Fibroblast of lung (primary cell): ENCODE data around the gene RBM20. TPM values are rescaled to one million over a fixed set of nuclear protein-coding genes. Genes with fewer than 3 reads are reported as not detected.

ENCODE experiments used
- DNase-seq, 2 donors: peaks; one replicate each; pipeline versions ENCODE4 v3.0.0 to v3.0.0-alpha.2; 2010; ENCODE audit warnings: low read depth in 2 of 2
- H2AFZ ChIP-seq: 2 replicates; pipeline ENCODE4 v1.5.1; 2012; ENCODE audit warnings: low read length, control low read depth, inconsistent platforms
- H3K27ac ChIP-seq: 2 replicates; pipeline ENCODE4 v1.5.1; 2011; ENCODE audit warnings: low read length, control low read depth; ENCODE audit not compliant: insufficient read depth
- H3K27me3 ChIP-seq: 2 replicates; pipeline ENCODE4 v1.5.1; 2011; ENCODE audit warnings: mild to moderate bottlenecking, low read length; ENCODE audit not compliant: control insufficient read depth, insufficient read depth
- H3K36me3 ChIP-seq: 2 replicates; pipeline ENCODE4 v1.5.1; 2011; ENCODE audit warnings: low read length; ENCODE audit not compliant: control insufficient read depth, insufficient read depth
- H3K4me1 ChIP-seq: 2 replicates; pipeline ENCODE4 v1.5.1; 2011; ENCODE audit warnings: low read length; ENCODE audit not compliant: control insufficient read depth, insufficient read depth; ENCODE audit errors: extremely low read depth
- H3K4me2 ChIP-seq: 2 replicates; pipeline ENCODE4 v1.5.1; 2011; ENCODE audit warnings: low read length, control low read depth; ENCODE audit not compliant: insufficient read depth; ENCODE audit errors: extremely low read depth
- H3K4me3 ChIP-seq, 4 experiments: fragments of 200-600 bp in 1 of 4; sonication (generic) in 1 of 4; replicated peaks in 1 of 4; 2 replicates each; pipeline ENCODE4 v1.5.1; 2011 to 2016; ENCODE audit warnings: low read length in 4 of 4, low read depth in 3 of 4, mild to moderate bottlenecking in 3 of 4, control low read depth in 2 of 4, inconsistent platforms in 1 of 4, mixed read lengths in 1 of 4; ENCODE audit not compliant: insufficient read depth in 1 of 4; ENCODE audit errors: control extremely low read depth in 1 of 4
- H3K79me2 ChIP-seq: 2 replicates; pipeline ENCODE4 v1.5.1; 2012; ENCODE audit warnings: mild to moderate bottlenecking, low read length, inconsistent platforms; ENCODE audit not compliant: control insufficient read depth, insufficient read depth
- H3K9ac ChIP-seq: 2 replicates; pipeline ENCODE4 v1.5.1; 2011; ENCODE audit warnings: mild to moderate bottlenecking, low read length, control low read depth; ENCODE audit not compliant: insufficient read depth
- H3K9me3 ChIP-seq: 2 replicates; pipeline ENCODE4 v1.5.1; 2012; ENCODE audit warnings: low read depth, low read length; ENCODE audit not compliant: control insufficient read depth, insufficient read depth
- H4K20me1 ChIP-seq: 2 replicates; pipeline ENCODE4 v1.5.1; 2011; ENCODE audit warnings: low read length; ENCODE audit not compliant: control insufficient read depth, insufficient read depth; ENCODE audit errors: extremely low read depth
- EZH2 ChIP-seq: IDR thresholded peaks from 2 replicates; pipeline ENCODE4 v1.5.1; 2012; ENCODE audit warnings: low read length, control low read depth, mild to moderate bottlenecking; ENCODE audit errors: missing control alignments
- polyA plus RNA-seq, 2 donors: library from polyadenylated mRNA; depleted of rRNA in 1 of 2; stranded (reverse) in 1 of 2; unstranded in 1 of 2; fragments of >200 nt; gene quantifications; 2 replicates each; pipeline ENCODE4 v1.2.1, GENCODE V29; 2011 to 2012; ENCODE audit warnings: missing spikeins in 1 of 2
- total RNA-seq: library from RNA; depleted of rRNA; stranded (reverse); fragments of >200 nt; gene quantifications from 2 replicates; pipeline ENCODE4 v1.2.1, GENCODE V29; 2014
- TF ChIP-seq, protein P1 (sequence below), 2 donors: IDR thresholded peaks in 1 of 2; conservative IDR thresholded peaks in 1 of 2; 1 replicate in 1 of 2; 2 replicates in 1 of 2; pipeline ENCODE4 v1.5.1; 2011 to 2012; ENCODE audit warnings: low read length in 2 of 2, control low read depth in 1 of 2, inconsistent platforms in 1 of 2, low read depth in 1 of 2, mild to moderate bottlenecking in 1 of 2

Gene RBM20
- total and polyA plus RNA-seq, 2 donors (not counting 1 experiment from before 2014, with no cell fraction given), result under 0.01 to 0.05 TPM

DNA sequence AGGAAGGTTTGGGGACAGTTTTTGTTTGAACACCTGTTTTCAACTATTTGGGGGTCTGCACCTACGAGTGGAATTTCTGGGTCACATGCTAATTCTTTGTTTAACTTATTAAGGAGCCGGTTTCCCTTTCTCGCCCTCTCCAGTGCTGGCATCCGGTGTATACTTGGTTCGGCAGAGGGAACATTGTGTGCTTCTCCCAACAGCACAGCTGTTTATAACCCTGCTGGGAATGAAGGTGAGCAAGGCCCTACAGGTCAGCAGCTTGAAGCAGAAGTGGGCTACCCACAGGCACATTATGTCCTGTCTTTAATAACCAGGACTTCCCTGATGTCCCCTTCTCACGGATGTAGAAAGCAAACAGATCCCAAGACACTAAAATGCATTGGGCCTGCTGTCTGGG lies 140.1 kb downstream of the RBM20 start:
- Histone ChIP-seq H3K4me3 (no peak overlapping the region), H3K4me2 (no peak overlapping the region), H3K9ac (no peak overlapping the region), H3K9me3 (no peaks in the 10 kb centered on the region), H4K20me1 (no peaks in the 10 kb centered on the region), H2AFZ (no peak overlapping the region), H3K27ac (no peak overlapping the region), H3K27me3 (no peaks in the 10 kb centered on the region), H3K36me3 (no peaks in the 10 kb centered on the region), H3K79me2 (no peaks in the 10 kb centered on the region), H3K4me1 (no peaks in the 10 kb centered on the region)
- TF ChIP-seq EZH2, result no peak
- no peak for DNase-seq

DNA sequence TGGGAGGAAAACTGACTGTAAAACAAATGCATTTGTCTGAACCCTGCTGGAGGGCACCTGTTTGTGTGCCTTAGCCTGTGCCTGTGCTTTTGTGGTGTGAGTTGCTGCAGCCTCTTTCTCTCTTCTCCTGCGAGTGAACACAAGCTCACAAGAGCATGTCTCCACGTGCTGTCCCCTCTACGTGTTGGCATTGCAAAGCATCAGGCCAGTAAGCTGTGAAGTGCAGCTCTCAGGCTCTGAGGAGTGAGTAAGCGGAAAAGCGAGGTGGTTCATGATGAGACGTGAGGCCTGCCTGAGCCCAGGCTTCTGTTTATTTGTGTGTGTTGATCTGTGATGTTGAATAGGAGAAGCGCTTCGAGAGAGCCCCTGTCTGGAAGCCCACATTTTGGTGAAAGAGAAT lies 142.0 kb downstream of the RBM20 start:
- Histone ChIP-seq H3K27ac (no peak overlapping the region), H3K27me3 (peaks cover under 1% of the 10 kb centered on the region), H4K20me1 (no peaks in the 10 kb centered on the region), H3K79me2 (no peaks in the 10 kb centered on the region), H3K9me3 (no peaks in the 10 kb centered on the region), H3K4me3 (no peak overlapping the region), H3K4me1 (no peaks in the 10 kb centered on the region), H3K4me2 (no peak overlapping the region), H2AFZ (no peak overlapping the region), H3K9ac (no peak overlapping the region), H3K36me3 (no peaks in the 10 kb centered on the region)
- DNase-seq, result peak in 1 of 2 donors; percentile 28
- TF ChIP-seq, protein P1, sequence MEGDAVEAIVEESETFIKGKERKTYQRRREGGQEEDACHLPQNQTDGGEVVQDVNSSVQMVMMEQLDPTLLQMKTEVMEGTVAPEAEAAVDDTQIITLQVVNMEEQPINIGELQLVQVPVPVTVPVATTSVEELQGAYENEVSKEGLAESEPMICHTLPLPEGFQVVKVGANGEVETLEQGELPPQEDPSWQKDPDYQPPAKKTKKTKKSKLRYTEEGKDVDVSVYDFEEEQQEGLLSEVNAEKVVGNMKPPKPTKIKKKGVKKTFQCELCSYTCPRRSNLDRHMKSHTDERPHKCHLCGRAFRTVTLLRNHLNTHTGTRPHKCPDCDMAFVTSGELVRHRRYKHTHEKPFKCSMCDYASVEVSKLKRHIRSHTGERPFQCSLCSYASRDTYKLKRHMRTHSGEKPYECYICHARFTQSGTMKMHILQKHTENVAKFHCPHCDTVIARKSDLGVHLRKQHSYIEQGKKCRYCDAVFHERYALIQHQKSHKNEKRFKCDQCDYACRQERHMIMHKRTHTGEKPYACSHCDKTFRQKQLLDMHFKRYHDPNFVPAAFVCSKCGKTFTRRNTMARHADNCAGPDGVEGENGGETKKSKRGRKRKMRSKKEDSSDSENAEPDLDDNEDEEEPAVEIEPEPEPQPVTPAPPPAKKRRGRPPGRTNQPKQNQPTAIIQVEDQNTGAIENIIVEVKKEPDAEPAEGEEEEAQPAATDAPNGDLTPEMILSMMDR (conservative IDR thresholded peaks at IDR 0.05 in 1 of 2, IDR thresholded peaks at IDR 0.05 in 1 of 2; ENCODE audit: low read depth in 1 of 2, low read length in 2 of 2), result no peak
- no peak for TF ChIP-seq EZH2

DNA sequence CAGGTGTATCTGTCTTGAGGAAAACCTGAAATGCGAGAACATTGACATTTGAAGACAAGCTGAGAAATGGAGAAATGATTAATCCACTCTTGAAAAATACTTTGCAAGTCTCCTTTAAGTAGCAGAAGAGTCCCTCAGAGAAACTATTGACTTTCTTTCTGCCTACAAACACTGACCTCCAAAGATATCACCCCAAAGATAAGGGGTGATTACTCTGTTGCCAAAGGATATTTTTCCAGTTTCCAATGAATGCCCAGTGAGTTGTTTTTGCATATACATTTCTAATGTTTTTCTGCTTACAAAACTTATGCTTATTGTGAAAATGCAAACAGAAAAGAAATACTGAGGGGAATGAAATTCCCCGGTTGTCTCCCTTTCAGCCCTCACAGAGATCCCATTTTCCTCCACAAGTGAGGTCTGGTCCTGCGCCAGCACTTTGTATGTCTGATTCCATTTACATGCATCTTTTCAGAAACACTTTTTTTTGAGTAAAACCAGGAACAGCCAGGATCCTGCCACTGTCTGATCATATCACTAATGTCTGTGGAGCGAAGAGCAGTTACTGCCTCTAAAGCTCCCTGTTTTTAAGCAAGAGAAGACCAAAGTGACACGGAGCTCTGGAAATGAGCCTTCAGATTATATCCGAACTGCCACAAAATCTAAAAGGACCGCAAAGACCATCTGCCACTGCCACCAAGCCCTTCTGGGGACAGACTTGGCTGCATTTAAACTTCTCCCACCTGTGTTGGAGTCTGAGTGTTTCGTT lies 144.7 kb downstream of the RBM20 start:
- no peak for DNase-seq
- TF ChIP-seq, protein P1 (conservative IDR thresholded peaks at IDR 0.05 in 1 of 2, IDR thresholded peaks at IDR 0.05 in 1 of 2; ENCODE audit: low read depth in 1 of 2, low read length in 2 of 2), result no peak
- TF ChIP-seq EZH2, result no peak
- no peak overlapping the region for H3K27ac ChIP-seq
- H3K4me2 ChIP-seq, result no peak overlapping the region
- no peaks in the 10 kb centered on the region for H3K36me3 ChIP-seq
- no peak overlapping the region for H3K9ac ChIP-seq
- H3K4me1 ChIP-seq, result no peaks in the 10 kb centered on the region
- no peak overlapping the region for H2AFZ ChIP-seq
- H4K20me1 ChIP-seq, result no peaks in the 10 kb centered on the region
- no peak overlapping the region for H3K4me3 ChIP-seq
- no peaks in the 10 kb centered on the region for H3K9me3 ChIP-seq
- no peaks in the 10 kb centered on the region for H3K79me2 ChIP-seq
- peaks cover 5% of the 10 kb centered on the region for H3K27me3 ChIP-seq
